C4-2B (cell line): ENCODE measurements around the gene PARD3B.

ENCODE experiments used
- ZFX ChIP-seq: fragments of 450-650 bp; IDR thresholded peaks from 2 replicates; pipeline ENCODE4 v1.6.1; 2017
- TF ChIP-seq, protein P1 (sequence below): fragments of 450-650 bp; conservative IDR thresholded peaks from 2 replicates; pipeline ENCODE4 v1.5.1; 2017; ENCODE audit warnings: mild to moderate bottlenecking

DNA sequence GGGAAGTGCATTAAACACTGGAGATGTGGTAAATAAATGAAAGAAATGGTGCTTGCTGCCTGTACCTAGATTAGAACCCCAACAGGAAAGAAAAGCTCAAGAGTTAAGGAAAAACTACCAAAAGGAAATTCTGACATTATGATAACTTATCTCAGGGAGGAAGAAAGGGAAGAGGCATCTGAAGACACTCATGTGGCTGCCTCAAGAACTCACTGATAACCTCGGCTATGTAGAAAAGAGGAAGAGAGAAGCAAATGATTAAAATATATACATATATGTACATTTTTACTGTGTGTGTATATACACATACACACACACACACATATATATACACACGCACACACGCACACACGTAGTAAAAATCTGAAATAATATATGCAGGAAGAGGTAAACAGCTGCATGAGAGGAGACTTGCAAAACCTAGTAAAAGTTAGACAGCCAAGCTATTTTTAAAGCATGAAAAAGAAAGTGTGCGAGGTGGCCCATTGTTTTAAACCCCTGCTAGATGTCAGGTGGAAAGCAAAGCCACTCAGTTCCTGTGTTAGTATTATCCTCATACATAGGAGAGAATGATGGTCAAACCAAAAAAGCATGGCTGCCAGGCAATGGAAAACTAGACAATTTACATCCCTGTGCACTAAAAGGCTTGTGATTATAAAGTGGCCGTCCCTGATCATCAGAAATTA lies 654.0 kb downstream of the PARD3B start:
- TF ChIP-seq, protein P1, sequence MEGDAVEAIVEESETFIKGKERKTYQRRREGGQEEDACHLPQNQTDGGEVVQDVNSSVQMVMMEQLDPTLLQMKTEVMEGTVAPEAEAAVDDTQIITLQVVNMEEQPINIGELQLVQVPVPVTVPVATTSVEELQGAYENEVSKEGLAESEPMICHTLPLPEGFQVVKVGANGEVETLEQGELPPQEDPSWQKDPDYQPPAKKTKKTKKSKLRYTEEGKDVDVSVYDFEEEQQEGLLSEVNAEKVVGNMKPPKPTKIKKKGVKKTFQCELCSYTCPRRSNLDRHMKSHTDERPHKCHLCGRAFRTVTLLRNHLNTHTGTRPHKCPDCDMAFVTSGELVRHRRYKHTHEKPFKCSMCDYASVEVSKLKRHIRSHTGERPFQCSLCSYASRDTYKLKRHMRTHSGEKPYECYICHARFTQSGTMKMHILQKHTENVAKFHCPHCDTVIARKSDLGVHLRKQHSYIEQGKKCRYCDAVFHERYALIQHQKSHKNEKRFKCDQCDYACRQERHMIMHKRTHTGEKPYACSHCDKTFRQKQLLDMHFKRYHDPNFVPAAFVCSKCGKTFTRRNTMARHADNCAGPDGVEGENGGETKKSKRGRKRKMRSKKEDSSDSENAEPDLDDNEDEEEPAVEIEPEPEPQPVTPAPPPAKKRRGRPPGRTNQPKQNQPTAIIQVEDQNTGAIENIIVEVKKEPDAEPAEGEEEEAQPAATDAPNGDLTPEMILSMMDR, result no peak
- no peak for TF ChIP-seq ZFX
